Activated T-cell treated with anti-CD3 and anti-CD28 coated beads for 4 hours (primary cell): Measurements from ENCODE around the gene BLTP1.

Source experiments
- DNase-seq: peaks from one replicate; pipeline ENCODE4 v3.0.0-alpha.2; 2020

Gene BLTP1

GRCh38 chr4:122170775-122171174 is 18.6 kb downstream of the BLTP1 start:
- DNase-seq = no peak

- DNase-seq = no peak
Observed at GRCh38 chr4:122171323-122171722, 19.2 kb downstream of the BLTP1 start.

- no peak for DNase-seq
Observed at GRCh38 chr4:122172266-122172665, 20.1 kb downstream of the BLTP1 start.

- no peak for DNase-seq
Observed at GRCh38 chr4:122178961-122179360, 26.8 kb downstream of the BLTP1 start.

- DNase-seq = no peak
Observed at GRCh38 chr4:122195718-122196117, 43.6 kb downstream of the BLTP1 start.
